ENCODE data around the gene MAP3K20.

The MAP3K20 gene

GRCh38 chr2:173040729-173041128 lies 34.9 kb upstream of the MAP3K20 start:
- DNase-seq = no peak
- no peak for TF ChIP-seq CTCF (IDR thresholded peaks at IDR 0.05; ENCODE audit: low read depth, low read length)
- Histone ChIP-seq H3K27ac (no peak overlapping the region), H3K36me3 (no peaks in the 10 kb centered on the region), H3K27me3 (ENCODE audit: insufficient read depth, low read depth, severe bottlenecking) (no peaks in the 10 kb centered on the region), H3K9me3 (ENCODE audit: severe bottlenecking) (no peaks in the 10 kb centered on the region), H3K4me3 (ENCODE audit: low read depth, low read length) (no peak overlapping the region)

- Histone ChIP-seq H3K27me3 (ENCODE audit: insufficient read depth, low read depth, severe bottlenecking) (no peaks in the 10 kb centered on the region), H3K4me3 (ENCODE audit: low read depth, low read length) (no peak overlapping the region), H3K9me3 (ENCODE audit: severe bottlenecking) (no peaks in the 10 kb centered on the region), H3K27ac (no peak overlapping the region), H3K36me3 (no peaks in the 10 kb centered on the region)
- DNase-seq = no peak
- no peak for TF ChIP-seq CTCF (IDR thresholded peaks at IDR 0.05; ENCODE audit: low read depth, low read length)
Measured at GRCh38 chr2:173043476-173043875, 32.2 kb upstream of the MAP3K20 start.

GRCh38 chr2:173043897-173044519 lies 31.6 kb upstream of the MAP3K20 start:
- Histone ChIP-seq H3K36me3 (no peaks in the 10 kb centered on the region), H3K27me3 (ENCODE audit: insufficient read depth, low read depth, severe bottlenecking) (no peaks in the 10 kb centered on the region), H3K4me3 (ENCODE audit: low read depth, low read length) (no peak overlapping the region), H3K9me3 (ENCODE audit: severe bottlenecking) (no peaks in the 10 kb centered on the region), H3K27ac (no peak overlapping the region)
- TF ChIP-seq CTCF (IDR thresholded peaks at IDR 0.05; ENCODE audit: low read depth, low read length) = no peak
- DNase-seq = no peak

GRCh38 chr2:173044686-173045085 lies 31.0 kb upstream of the MAP3K20 start:
- TF ChIP-seq CTCF (IDR thresholded peaks at IDR 0.05; ENCODE audit: low read depth, low read length) = no peak
- Histone ChIP-seq H3K4me3 (ENCODE audit: low read depth, low read length) (no peak overlapping the region), H3K36me3 (no peaks in the 10 kb centered on the region), H3K9me3 (ENCODE audit: severe bottlenecking) (no peaks in the 10 kb centered on the region), H3K27me3 (ENCODE audit: insufficient read depth, low read depth, severe bottlenecking) (no peaks in the 10 kb centered on the region), H3K27ac (no peak overlapping the region)
- no peak for DNase-seq

- Histone ChIP-seq H3K27me3 (ENCODE audit: insufficient read depth, low read depth, severe bottlenecking) (no peaks in the 10 kb centered on the region), H3K36me3 (no peaks in the 10 kb centered on the region), H3K4me3 (ENCODE audit: low read depth, low read length) (no peak overlapping the region), H3K9me3 (ENCODE audit: severe bottlenecking) (no peaks in the 10 kb centered on the region), H3K27ac (no peak overlapping the region)
- no peak for DNase-seq
- TF ChIP-seq CTCF (IDR thresholded peaks at IDR 0.05; ENCODE audit: low read depth, low read length) = no peak
Measured at GRCh38 chr2:173045181-173045580, 30.5 kb upstream of the MAP3K20 start.

- Histone ChIP-seq H3K27ac (no peak overlapping the region; the same call in 1 of the 2 replicates), H3K9me3 (ENCODE audit: severe bottlenecking) (no peaks in the 10 kb centered on the region), H3K4me3 (ENCODE audit: low read depth, low read length) (no peak overlapping the region), H3K36me3 (no peaks in the 10 kb centered on the region), H3K27me3 (ENCODE audit: insufficient read depth, low read depth, severe bottlenecking) (no peaks in the 10 kb centered on the region)
- DNase-seq = no peak
- no peak for TF ChIP-seq CTCF (IDR thresholded peaks at IDR 0.05; ENCODE audit: low read depth, low read length)
Measured at GRCh38 chr2:173048522-173048896, 27.1 kb upstream of the MAP3K20 start.

Data from WERI-Rb-1 (cell line).